CD4-positive, alpha-beta T cell (primary cell): Measurements from ENCODE around the gene SELENOV. TPM values are rescaled to one million over a fixed set of nuclear protein-coding genes. Genes with fewer than 3 reads are reported as not detected.

Source experiments
- ATAC-seq: fragments of 200-7000 bp; cut with Tn5 transposase; one replicate; pipeline ENCODE4 v1.10.0; 2022; ENCODE audit warnings: mild to moderate bottlenecking; ENCODE audit not compliant: poor library complexity
- CTCF ChIA-PET: fragments of 350-600 bp; sonication (Branson Sonifier 250); formaldehyde crosslinking; loops from one replicate; lab custom pipeline; 2021; ENCODE audit warnings: antibody characterized with exemption, inconsistent platforms; lab: Charles Lee
- POLR2A ChIA-PET: fragments of 350-600 bp; sonication (Branson Sonifier 250); formaldehyde crosslinking; loops from one replicate; lab custom pipeline; 2021; ENCODE audit warnings: antibody characterized with exemption, inconsistent platforms; lab: Charles Lee
- DNase-seq, 14 experiments: peaks; one replicate each; pipeline ENCODE4 v3.0.0-alpha.2; 2013 to 2020; ENCODE audit warnings: mixed read lengths in 2 of 14
- H3K27ac ChIP-seq, 2 donors: one replicate each; pipeline versions ENCODE4 v1.5.1 to v1.7.0; 2013; ENCODE audit warnings: low read length in 2 of 2, low read depth in 1 of 2, mild to moderate bottlenecking in 1 of 2
- H3K27me3 ChIP-seq, 2 experiments: 1 replicate in 1 of 2; 2 replicates in 1 of 2; pipeline versions ENCODE4 v1.6.1 to v1.7.0; 2013; ENCODE audit warnings: low read length in 2 of 2, control low read depth in 1 of 2, mild to moderate bottlenecking in 1 of 2, moderate library complexity in 1 of 2; ENCODE audit not compliant: insufficient read depth in 2 of 2, control insufficient read depth in 1 of 2
- H3K36me3 ChIP-seq: one replicate; pipeline ENCODE4 v1.6.1; 2013; ENCODE audit warnings: low read length, control low read depth; ENCODE audit not compliant: insufficient read depth
- H3K4me1 ChIP-seq: one replicate; pipeline ENCODE4 v1.6.1; 2013; ENCODE audit warnings: low read length, control low read depth; ENCODE audit not compliant: insufficient read depth
- H3K4me3 ChIP-seq: one replicate; pipeline ENCODE4 v1.5.1; 2013; ENCODE audit warnings: mild to moderate bottlenecking, low read length, moderate library complexity
- H3K9me3 ChIP-seq, 2 experiments: 1 replicate in 1 of 2; 2 replicates in 1 of 2; pipeline versions ENCODE4 v1.6.1 to v1.7.0; 2013; ENCODE audit warnings: low read length in 2 of 2, mild to moderate bottlenecking in 2 of 2, control low read depth in 1 of 2, moderate library complexity in 1 of 2; ENCODE audit not compliant: control insufficient read depth in 1 of 2, insufficient read depth in 1 of 2
- H3K27ac Mint-ChIP-seq: one replicate; pipeline ENCODE4 v1.8.0; 2020; ENCODE audit warnings: mixed read lengths
- H3K27me3 Mint-ChIP-seq: one replicate; pipeline ENCODE4 v1.8.0; 2021; ENCODE audit warnings: mixed read lengths
- H3K36me3 Mint-ChIP-seq: one replicate; pipeline ENCODE4 v1.8.0; 2021; ENCODE audit warnings: low read depth, mixed read lengths
- H3K4me1 Mint-ChIP-seq: one replicate; pipeline ENCODE4 v1.8.0; 2021; ENCODE audit warnings: low read depth, mixed read lengths
- H3K4me3 Mint-ChIP-seq: one replicate; pipeline ENCODE4 v1.8.0; 2020; ENCODE audit warnings: mild to moderate bottlenecking, mixed read lengths
- H3K9me3 Mint-ChIP-seq: one replicate; pipeline ENCODE4 v1.8.0; 2020; ENCODE audit warnings: mixed read lengths
- CTCF ChIP-seq: fragments of 200-600 bp; IDR thresholded peaks from one replicate; pipeline ENCODE4 v1.8.0; 2022; ENCODE audit warnings: antibody characterized with exemption, mild to moderate bottlenecking
- intact Hi-C, 2 experiments: fragments of 100-400 bp; cut with DNase I in 1 of 2; cut with micrococcal nuclease in 1 of 2; formaldehyde crosslinking; loops; one replicate each; pipeline versions ENCODE4 v1.15.1 to v1.9.0; 2023 to 2025; cut with DNase I, micrococcal nuclease
- total RNA-seq, 174 experiments: library from RNA in 2 of 174; stranded (reverse) in 2 of 174; gene quantifications; one replicate each; pipeline ENCODE4 v1.2.3 and lab custom pipeline; 2021 to 2026

The SELENOV gene
- total RNA-seq, 2 experiments from 2014 or later: not detected

- H3K27me3 ChIP-seq: peaks cover 51 to 53% of the 10 kb centered on the region in 2 experiments
- ATAC-seq (no peak), DNase-seq (no peak)
- H3K4me3 ChIP-seq: no peak overlapping the region
- TF ChIP-seq CTCF: no peak
- H3K27ac ChIP-seq: no peak overlapping the region
- H3K36me3 ChIP-seq: no peaks in the 10 kb centered on the region
- Mint-ChIP-seq H3K9me3 (no peaks in the 10 kb centered on the region), H3K4me3 (no peak overlapping the region), H3K4me1 (peaks cover 25% of the 10 kb centered on the region), H3K27ac (no peak overlapping the region), H3K27me3 (peaks cover 73% of the 10 kb centered on the region), H3K36me3 (no peaks in the 10 kb centered on the region)
- ChIA-PET CTCF (interaction anchor here (0.6 kb wide), 1 partner anchor 470 kb away, joined by 3 read pairs; no protein-coding TSS in a partner anchor), POLR2A (no interaction called here)
- intact Hi-C loops: no loop called here
- H3K4me1 ChIP-seq: peaks cover 13% of the 10 kb centered on the region
- peaks cover 0 to 3% of the 10 kb centered on the region in 2 experiments for H3K9me3 ChIP-seq
Observed at GRCh38 chr19:39509233-39509632, 5.7 kb upstream of the SELENOV start.

GRCh38 chr19:39512988-39513387 is 2.0 kb upstream of the SELENOV start:
- no peak for DNase-seq
- Histone ChIP-seq H3K27me3 (peaks cover 49% of the 10 kb centered on the region in 2 experiments), H3K4me3 (no peak overlapping the region), H3K9me3 (peaks cover 0 to 20% of the 10 kb centered on the region in 2 experiments), H3K27ac (no peak overlapping the region), H3K4me1 (peaks cover 19% of the 10 kb centered on the region), H3K36me3 (no peaks in the 10 kb centered on the region)
- H3K9me3 Mint-ChIP-seq: no peaks in the 10 kb centered on the region
- no peaks in the 10 kb centered on the region for H3K36me3 Mint-ChIP-seq
- ChIA-PET CTCF (interaction anchor here (4.1 kb wide), 1 partner anchor 10 kb away, joined by 18 read pairs; no protein-coding TSS in a partner anchor), POLR2A (no interaction called here)
- H3K4me1 Mint-ChIP-seq: peaks cover 23% of the 10 kb centered on the region
- no peak for TF ChIP-seq CTCF
- no peak overlapping the region for H3K4me3 Mint-ChIP-seq
- intact Hi-C loops: no loop called here
- peaks cover 72% of the 10 kb centered on the region for H3K27me3 Mint-ChIP-seq
- H3K27ac Mint-ChIP-seq: no peak overlapping the region
- no peak for ATAC-seq

- ChIA-PET CTCF (interaction anchor here (1.3 to 4.1 kb wide), 2 partner anchors 13 to 17 kb away, joined by 4 to 18 read pairs; partner anchors contain the start of gene EID2B), POLR2A (interaction anchor here (1.0 to 1.1 kb wide), 2 partner anchors 17 to 70 kb away, joined by 3 read pairs; partner anchors contain the start of genes EID2B and SUPT5H)
- no peaks in the 10 kb centered on the region for H3K36me3 Mint-ChIP-seq
- H3K27ac Mint-ChIP-seq: no peak overlapping the region
- H3K4me1 ChIP-seq: peaks cover 19% of the 10 kb centered on the region
- H3K4me3 ChIP-seq: peak overlapping the region; percentile 45
- peaks cover 0 to 20% of the 10 kb centered on the region in 2 experiments for H3K9me3 ChIP-seq
- ATAC-seq: peak; percentile 62
- H3K36me3 ChIP-seq: no peaks in the 10 kb centered on the region
- DNase-seq: peak in 3 of 14 experiments; percentile 39 to 41 (median 40)
- H3K27me3 Mint-ChIP-seq: peaks cover 61% of the 10 kb centered on the region
- H3K4me3 Mint-ChIP-seq: peak overlapping the region; percentile 81
- H3K4me1 Mint-ChIP-seq: peaks cover 19% of the 10 kb centered on the region
- H3K27ac ChIP-seq: no peak overlapping the region
- no peak for TF ChIP-seq CTCF
- H3K27me3 ChIP-seq: peaks cover 41 to 45% of the 10 kb centered on the region in 2 experiments
- intact Hi-C loops: no loop called here
- no peaks in the 10 kb centered on the region for H3K9me3 Mint-ChIP-seq
Observed at GRCh38 chr19:39515551-39516191, 732 bp downstream of the SELENOV start.
